ENCODE results near the gene RND3.

The RND3 gene

DNA sequence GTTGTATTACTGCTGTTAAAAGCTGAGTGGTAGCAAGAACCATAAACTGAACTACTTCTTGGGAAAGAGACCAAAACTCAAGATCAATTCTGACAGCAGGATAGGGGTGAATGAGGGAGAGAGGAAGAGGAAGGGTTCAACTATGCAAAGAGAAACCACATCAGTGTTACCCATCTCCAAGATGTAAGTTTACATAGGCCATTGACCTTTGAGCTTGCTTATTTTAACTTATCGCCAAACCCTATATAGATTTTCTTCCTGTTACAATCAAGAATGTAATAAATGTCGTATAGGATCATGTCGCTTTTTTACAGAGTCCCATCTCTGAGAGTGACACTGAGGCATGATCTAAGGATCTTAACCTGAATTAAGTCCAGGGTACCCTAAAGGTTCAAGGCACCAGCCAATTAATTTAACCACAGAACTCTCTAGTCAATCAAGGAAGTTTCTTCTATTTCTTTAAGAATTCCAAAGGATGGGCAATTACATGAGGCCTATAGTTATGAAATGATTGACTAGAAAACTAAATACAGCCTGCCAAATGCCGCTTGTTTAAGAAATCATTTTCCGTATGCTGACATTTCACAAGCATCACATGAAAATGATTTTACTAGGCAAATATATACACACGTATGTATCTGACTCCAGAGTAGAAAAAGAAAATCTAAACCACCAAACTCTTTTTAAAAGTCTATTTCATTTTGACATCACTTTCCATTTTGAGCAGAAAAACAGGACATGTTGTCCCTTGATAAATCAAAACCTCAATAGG, 11.8 kb downstream of the RND3 start:
- no peak for DNase-seq

DNA sequence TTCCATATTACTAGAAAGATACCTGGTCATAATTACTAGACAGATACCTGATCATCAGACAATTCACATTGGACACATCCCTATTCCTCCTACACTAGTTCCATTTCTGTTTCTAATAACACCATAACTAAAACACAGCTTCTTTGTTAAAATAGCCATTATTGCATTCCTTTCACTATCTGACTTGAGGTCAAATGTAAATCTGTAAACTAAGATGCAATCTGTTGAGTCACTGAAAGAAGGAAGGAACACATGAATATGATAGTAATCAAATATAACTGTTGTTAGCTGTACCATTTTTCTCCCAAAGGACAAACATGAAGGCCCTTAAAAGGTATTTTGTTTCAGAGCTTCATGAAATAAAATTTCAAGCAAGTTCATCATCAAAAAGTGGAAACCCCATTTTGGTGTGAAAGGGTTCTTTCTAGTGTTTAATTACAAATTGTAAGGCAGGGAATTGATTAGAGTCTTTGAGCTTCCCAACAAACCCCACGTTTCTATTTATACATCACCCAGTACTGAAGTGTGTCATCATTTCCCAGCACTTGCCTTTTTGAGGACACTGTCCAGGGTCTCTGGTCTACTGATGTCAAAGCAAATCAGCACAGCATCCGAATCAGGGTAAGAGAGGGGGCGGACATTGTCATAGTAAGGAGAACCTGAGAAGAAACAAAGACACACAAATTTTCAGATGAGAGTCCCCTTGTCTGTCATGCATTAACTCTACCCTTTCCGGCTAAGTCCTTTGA, 13.0 kb downstream of the RND3 start:
- DNase-seq: no peak

DNA sequence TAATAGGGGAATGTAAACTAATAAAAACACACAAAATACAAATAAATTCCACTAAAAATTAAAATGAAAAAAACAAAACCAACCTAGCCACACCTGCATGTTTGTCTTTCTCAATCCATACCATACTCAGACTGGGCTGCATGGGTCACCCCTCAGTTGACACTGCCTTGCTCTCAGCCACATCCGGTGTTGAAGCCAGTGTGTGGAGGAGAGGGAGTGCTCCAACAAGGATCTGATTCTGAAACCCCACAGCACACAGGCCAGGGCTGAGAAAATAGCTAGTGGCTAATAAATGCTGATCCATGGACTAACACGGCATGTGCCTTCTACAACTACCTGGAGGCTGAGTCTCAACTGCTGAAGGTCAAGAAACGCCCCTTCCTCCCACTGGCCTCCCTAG, 13.7 kb downstream of the RND3 start:
- DNase-seq: no peak

DNA sequence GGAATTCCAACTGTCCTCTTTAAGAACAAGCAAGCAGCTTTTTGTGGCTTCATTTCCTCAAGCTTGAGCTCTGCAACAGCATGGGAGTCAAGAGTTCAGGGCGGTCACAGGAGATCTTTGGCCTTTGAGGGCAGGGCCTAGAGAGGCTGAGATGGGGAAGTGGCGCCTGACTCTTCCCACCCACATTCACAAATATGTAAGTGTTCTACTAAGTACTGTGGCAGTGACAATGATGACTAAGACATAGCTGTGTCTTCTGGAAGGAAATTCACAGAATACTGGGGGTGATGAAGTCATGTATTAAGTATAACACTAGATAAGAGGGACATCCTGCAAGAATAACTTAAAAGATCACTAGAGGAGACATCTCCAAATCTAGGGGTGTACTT, 15.0 kb downstream of the RND3 start:
- DNase-seq: no peak

- DNase-seq: no peak
Measured at GRCh38 chr2:150471813-150472510, 15.5 kb downstream of the RND3 start.

GRCh38 chr2:150470435-150470834, 17.0 kb downstream of the RND3 start:
- no peak for DNase-seq

GRCh38 chr2:150469706-150470274, 17.7 kb downstream of the RND3 start:
- no peak for DNase-seq

DNA sequence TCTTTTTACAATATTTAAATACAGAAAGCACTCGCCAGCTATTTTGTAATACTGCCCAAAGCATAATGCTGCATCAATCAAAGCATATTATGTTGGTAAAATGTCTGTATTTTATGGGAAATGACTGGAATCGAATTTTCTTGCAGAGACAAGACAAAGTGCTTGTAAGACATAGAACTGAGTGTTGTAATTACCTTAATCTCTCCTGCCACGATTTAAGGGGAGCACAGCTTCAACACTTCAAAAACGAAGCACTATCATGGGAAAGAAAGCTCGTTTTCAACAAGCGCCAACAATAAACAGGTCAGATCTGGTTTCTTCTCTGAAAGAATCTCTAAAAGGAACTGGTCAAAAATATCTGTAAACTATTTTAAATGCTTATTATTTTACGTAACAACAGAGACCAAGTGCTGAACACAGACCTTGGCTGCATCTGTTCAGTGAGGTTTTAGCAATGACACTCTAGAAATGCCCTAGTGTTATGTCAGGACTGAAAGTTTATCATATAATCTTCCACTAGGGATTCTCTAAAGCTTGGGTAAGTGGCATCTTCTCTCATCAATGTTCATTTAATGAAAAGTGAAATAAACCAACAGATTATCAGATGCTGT, 19.0 kb downstream of the RND3 start:
- no peak for DNase-seq

- no peak for DNase-seq
Measured at GRCh38 chr2:150467621-150467963, 19.9 kb downstream of the RND3 start.

DNA sequence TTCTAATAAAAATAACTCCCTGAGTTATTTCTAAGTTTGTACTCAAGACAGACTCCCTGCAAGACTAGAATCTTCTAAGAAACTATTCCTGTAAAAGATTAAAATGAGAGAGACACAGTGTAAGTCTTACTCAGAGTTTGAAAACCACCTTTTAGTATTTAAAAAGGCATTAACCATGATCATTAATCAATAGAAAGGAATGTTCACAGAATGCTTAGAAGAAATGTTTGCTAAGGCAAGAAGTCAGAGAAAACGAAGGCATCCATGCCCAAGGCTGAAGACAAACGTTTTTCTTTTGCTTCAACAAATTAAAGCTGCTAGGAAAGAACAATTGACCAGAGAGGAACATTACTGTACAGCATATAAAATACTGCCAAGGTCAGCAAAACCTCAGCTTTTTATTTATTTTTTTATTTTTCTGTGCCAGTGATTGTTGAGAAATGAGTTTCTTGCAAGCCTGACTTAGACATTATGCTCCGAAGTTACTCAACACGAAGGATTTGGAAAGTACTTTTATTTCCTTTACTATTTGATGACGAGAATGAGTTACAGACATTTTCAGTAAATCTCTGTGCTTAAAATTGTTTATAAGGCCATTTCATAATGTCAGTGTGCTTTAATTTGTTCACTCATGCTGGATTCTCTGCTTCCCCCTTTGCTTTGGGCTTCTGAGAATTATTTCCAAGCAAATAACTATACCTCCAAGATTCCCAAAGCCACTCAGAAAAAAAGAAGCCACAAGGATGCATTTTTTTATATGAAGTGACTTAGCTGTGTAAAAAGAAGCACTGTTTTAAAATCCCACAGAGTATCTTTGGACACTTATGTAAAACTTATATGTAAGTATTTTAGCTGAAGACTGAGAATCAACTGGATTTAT, 20.5 kb downstream of the RND3 start:
- DNase-seq: no peak

GRCh38 chr2:150465703-150466569, 21.5 kb downstream of the RND3 start:
- no peak for DNase-seq

- no peak for DNase-seq
Measured at GRCh38 chr2:150464986-150465385, 22.5 kb downstream of the RND3 start.

DNA sequence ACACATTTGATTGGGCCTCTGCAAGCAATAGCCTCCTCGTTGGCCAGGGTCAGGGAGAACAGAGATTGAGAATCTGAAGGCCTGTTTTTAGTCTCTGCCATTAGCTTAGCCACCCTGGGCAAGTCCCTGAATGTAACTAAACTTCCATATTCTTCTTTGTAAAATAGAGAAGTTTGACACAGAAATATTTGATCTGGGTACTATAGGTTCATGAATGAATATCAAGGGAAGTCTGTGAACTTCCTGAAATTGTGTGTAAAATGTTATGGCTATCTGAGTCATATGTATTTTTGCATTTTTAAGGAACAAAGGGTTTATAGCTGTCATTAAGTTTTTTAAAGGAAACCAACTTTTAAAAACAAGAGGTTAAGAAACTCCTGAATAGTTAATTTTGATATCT, 23.2 kb downstream of the RND3 start:
- no peak for DNase-seq

- DNase-seq: no peak
Measured at GRCh38 chr2:150462770-150463169, 24.7 kb downstream of the RND3 start.

DNA sequence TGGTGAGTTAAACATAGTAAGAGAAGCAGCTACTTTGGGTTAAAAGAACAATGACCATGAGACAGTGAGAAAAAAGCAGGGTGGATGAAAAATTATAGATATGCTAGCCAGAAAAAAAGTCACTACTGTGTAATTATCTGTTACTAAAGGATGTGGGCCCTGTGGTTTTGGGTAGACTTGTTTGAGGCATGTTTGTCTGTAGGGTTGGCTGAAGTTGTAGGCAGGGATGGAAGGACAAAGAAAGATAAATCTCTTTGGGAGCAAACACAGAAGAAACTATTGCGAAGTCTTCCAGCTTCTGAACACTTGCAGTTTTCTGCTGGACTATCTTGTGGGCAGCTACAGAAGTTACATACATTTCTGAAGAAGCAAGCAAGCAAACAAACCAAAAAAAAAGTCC, 28.2 kb downstream of the RND3 start:
- no peak for DNase-seq

- DNase-seq: no peak
Measured at GRCh38 chr2:150450765-150451164, 36.7 kb downstream of the RND3 start.

DNA sequence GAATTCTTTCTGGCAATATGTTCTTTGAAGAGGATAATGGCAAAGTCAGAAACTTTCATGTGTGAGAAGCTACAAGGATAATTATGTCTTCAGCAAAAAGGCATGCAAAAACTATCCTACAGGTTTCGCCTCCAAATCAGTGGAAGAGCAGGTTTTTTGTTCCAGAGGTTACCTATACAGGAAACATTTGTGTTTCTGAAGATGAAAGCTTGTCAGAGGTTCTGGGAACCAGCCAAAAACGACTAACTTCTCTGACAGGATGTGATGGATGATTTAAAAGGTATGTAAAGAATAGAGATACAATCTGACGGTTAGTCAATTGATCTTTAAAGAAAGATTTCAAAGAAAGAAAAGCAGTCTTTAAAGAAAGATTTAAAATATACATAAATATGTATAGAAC, 37.6 kb downstream of the RND3 start:
- peak in 1 of 3 experiments; percentile 44 for DNase-seq

DNA sequence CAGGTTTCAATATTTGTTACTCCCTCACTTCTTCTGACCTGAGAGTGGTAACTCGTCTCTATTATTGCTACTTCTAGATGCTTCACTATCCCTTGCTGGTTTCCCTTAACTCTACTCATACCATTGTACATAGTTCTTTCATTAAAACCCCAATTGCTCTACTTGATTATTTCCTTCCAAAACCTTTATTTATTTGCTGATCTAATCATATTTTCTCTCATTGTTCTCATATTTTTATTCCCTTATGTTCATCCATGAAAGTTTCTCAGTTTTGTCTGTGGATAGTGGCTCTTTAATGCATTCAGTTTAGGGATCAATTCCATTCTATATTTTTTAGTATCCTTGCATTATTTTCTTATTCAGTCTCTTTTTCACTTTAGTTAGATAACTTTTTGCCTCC, 42.1 kb downstream of the RND3 start:
- DNase-seq: no peak

- no peak for DNase-seq
Measured at GRCh38 chr2:150442484-150442883, 45.0 kb downstream of the RND3 start.

DNA sequence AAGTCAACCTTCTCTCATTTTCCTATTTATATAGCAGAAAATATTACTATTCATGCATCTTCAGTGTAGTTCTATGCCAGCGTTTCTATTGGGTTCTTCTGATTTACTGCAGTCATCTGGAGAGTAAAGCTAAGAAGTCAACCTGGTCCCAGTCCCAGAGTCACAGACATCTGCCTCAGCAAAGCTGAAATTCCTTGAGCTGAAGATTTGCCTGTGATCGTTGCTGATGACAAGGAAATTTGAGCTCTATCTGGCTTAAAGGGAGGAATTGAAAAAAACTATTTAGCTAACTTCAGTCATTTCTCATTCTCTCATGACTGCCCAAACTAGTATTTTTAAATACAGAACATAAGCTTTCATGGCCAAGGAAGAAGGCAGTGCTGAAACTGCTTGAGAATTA, 45.7 kb downstream of the RND3 start:
- no peak for DNase-seq

GRCh38 chr2:150441226-150441625, 46.2 kb downstream of the RND3 start:
- DNase-seq: no peak

All from NCI-H1417 (cell line).